WTC11 (cell line): Measurements from ENCODE around the gene DCHS2. TPM values are rescaled to one million over a fixed set of nuclear protein-coding genes. Genes with fewer than 3 reads are reported as not detected.

Experiments
- ATAC-seq: fragments of 200-7000 bp; cut with Tn5 transposase; 2 replicates; pipeline ENCODE4 v1.10.0; 2021; ENCODE audit warnings: mild to moderate bottlenecking, moderate library complexity
- CTCF ChIA-PET: fragments of 300-600 bp; sonication (Branson Sonifier 250); formaldehyde crosslinking; loops from one replicate; lab custom pipeline; 2021; ENCODE audit warnings: antibody characterized with exemption; lab: Charles Lee
- POLR2A ChIA-PET: fragments of 350-600 bp; sonication (Branson Sonifier 250); formaldehyde crosslinking; loops from one replicate; lab custom pipeline; 2021; ENCODE audit warnings: antibody characterized with exemption; lab: Charles Lee
- DNase-seq: peaks from one replicate; pipeline ENCODE4 v3.0.0; 2021; ENCODE audit warnings: low spot score
- H3K27ac Mint-ChIP-seq: 2 replicates; pipeline ENCODE4 v1.8.0; 2021; ENCODE audit warnings: mixed read lengths
- H3K27me3 Mint-ChIP-seq: 2 replicates; pipeline ENCODE4 v1.8.0; 2021; ENCODE audit warnings: low read depth, mild to moderate bottlenecking, moderate library complexity, mixed read lengths
- H3K36me3 Mint-ChIP-seq: 2 replicates; pipeline ENCODE4 v1.8.0; 2021; ENCODE audit warnings: mixed read lengths
- H3K4me1 Mint-ChIP-seq: 2 replicates; pipeline ENCODE4 v1.8.0; 2022; ENCODE audit warnings: mixed read lengths
- H3K4me3 Mint-ChIP-seq: 2 replicates; pipeline ENCODE4 v1.8.0; 2021; ENCODE audit warnings: mild to moderate bottlenecking, moderate library complexity, mixed read lengths
- H3K9me3 Mint-ChIP-seq: 2 replicates; pipeline ENCODE4 v1.8.0; 2021; ENCODE audit warnings: mixed read lengths
- ARID4B ChIP-seq: sonication (generic); formaldehyde crosslinking; IDR thresholded peaks from 2 replicates; pipeline ENCODE4 v1.8.0; 2023; ENCODE audit warnings: missing genetic modification reagents, mild to moderate bottlenecking, borderline replicate concordance
- ATF3 ChIP-seq: sonication (generic); formaldehyde crosslinking; conservative IDR thresholded peaks from 2 replicates; pipeline ENCODE4 v1.8.1; 2022; ENCODE audit warnings: mild to moderate bottlenecking, missing genetic modification reagents
- ATF6 ChIP-seq: sonication (generic); formaldehyde crosslinking; IDR thresholded peaks from 2 replicates; pipeline ENCODE4 v1.8.1; 2023; ENCODE audit warnings: mild to moderate bottlenecking, missing genetic modification reagents
- CTCF ChIP-seq: fragments of 200-600 bp; IDR thresholded peaks from 2 replicates; pipeline ENCODE4 v1.8.0; 2022; ENCODE audit warnings: antibody characterized with exemption
- E2F1 ChIP-seq: sonication (generic); formaldehyde crosslinking; IDR thresholded peaks from 2 replicates; pipeline ENCODE4 v1.8.0; 2022; ENCODE audit warnings: mild to moderate bottlenecking, missing genetic modification reagents
- E2F4 ChIP-seq: sonication (generic); formaldehyde crosslinking; IDR thresholded peaks from 2 replicates; pipeline ENCODE4 v1.8.1; 2022; ENCODE audit warnings: low read depth, mild to moderate bottlenecking, moderate library complexity, missing genetic modification reagents, borderline replicate concordance
- GABPB1 ChIP-seq: sonication (generic); formaldehyde crosslinking; IDR thresholded peaks from 2 replicates; pipeline ENCODE4 v1.8.1; 2023; ENCODE audit warnings: mild to moderate bottlenecking, missing genetic modification reagents
- JAZF1 ChIP-seq: fragments of 250-450 bp; sonication (Bioruptor Pico); IDR thresholded peaks from 2 replicates; pipeline ENCODE4 v1.9.0; 2021; ENCODE audit warnings: moderate library complexity, mild to moderate bottlenecking, inconsistent platforms
- SMAD4 ChIP-seq: sonication (generic); formaldehyde crosslinking; IDR thresholded peaks from 2 replicates; pipeline ENCODE4 v1.8.0; 2022; ENCODE audit warnings: mild to moderate bottlenecking, missing genetic modification reagents
- SOX15 ChIP-seq: fragments of 250-450 bp; sonication (Bioruptor Pico); IDR thresholded peaks from 2 replicates; pipeline ENCODE4 v1.9.0; 2021; ENCODE audit warnings: mild to moderate bottlenecking
- TCF7 ChIP-seq: sonication (generic); formaldehyde crosslinking; IDR thresholded peaks from 2 replicates; pipeline ENCODE4 v1.8.0; 2022; ENCODE audit warnings: mild to moderate bottlenecking, low read depth, missing genetic modification reagents, moderate library complexity
- TP53 ChIP-seq: sonication (generic); formaldehyde crosslinking; IDR thresholded peaks from 2 replicates; pipeline ENCODE4 v1.8.1; 2023; ENCODE audit warnings: mild to moderate bottlenecking, missing genetic modification reagents
- ZBTB43 ChIP-seq: sonication (generic); formaldehyde crosslinking; IDR thresholded peaks from 2 replicates; pipeline ENCODE4 v1.8.1; 2023; ENCODE audit warnings: mild to moderate bottlenecking, missing genetic modification reagents
- ZNF219 ChIP-seq: sonication (generic); formaldehyde crosslinking; IDR thresholded peaks from 2 replicates; pipeline ENCODE4 v1.8.0; 2023; ENCODE audit warnings: missing genetic modification reagents, mild to moderate bottlenecking, borderline replicate concordance
- ZNF423 ChIP-seq: fragments of 250-450 bp; sonication (Bioruptor Pico); IDR thresholded peaks from 2 replicates; pipeline ENCODE4 v2.1.2; 2022; ENCODE audit warnings: mild to moderate bottlenecking, moderate library complexity
- ZNF532 ChIP-seq: fragments of 250-450 bp; sonication (Bioruptor Pico); IDR thresholded peaks from 2 replicates; pipeline ENCODE4 v1.9.0; 2021; ENCODE audit warnings: mild to moderate bottlenecking, borderline replicate concordance
- total RNA-seq: library from RNA; stranded (reverse); gene quantifications from 3 replicates; pipeline ENCODE4 v1.2.3, GENCODE V29; 2021

The DCHS2 gene
- total RNA-seq, 1 experiment from 2014 or later, result 1.3 TPM

- CTCF ChIA-PET, result no interaction called here
- Mint-ChIP-seq H3K27ac (no peak overlapping the region), H3K9me3 (peaks cover 6% of the 10 kb centered on the region), H3K27me3 (no peaks in the 10 kb centered on the region), H3K4me1 (no peaks in the 10 kb centered on the region), H3K36me3 (no peaks in the 10 kb centered on the region)
- ATAC-seq, result no peak
- DNase-seq, result no peak
- POLR2A ChIA-PET, result no interaction called here
- TF ChIP-seq ATF3 (CRISPR knock-in tag) (no peak), JAZF1 (CRISPR knock-in tag) (no peak), SOX15 (CRISPR knock-in tag) (no peak), ATF6 (CRISPR knock-in tag) (no peak), ZNF219 (no peak), ARID4B (CRISPR knock-in tag) (no peak), TCF7 (CRISPR knock-in tag) (no peak), GABPB1 (CRISPR knock-in tag) (no peak), E2F4 (no peak), TP53 (no peak), E2F1 (no peak), CTCF (no peak), SMAD4 (CRISPR knock-in tag) (no peak), ZNF423 (CRISPR knock-in tag) (no peak), ZNF532 (CRISPR knock-in tag) (no peak), ZBTB43 (CRISPR knock-in tag) (no peak)
- TF ChIP-seq, all 79 proteins: peak for 0
- H3K4me3 Mint-ChIP-seq, result no peak overlapping the region
Measured at GRCh38 chr4:154292589-154292988, 199.0 kb downstream of the DCHS2 start.
